ENCODE measurements around the gene SLC35A5. TPM values are rescaled to one million over a fixed set of nuclear protein-coding genes. Genes with fewer than 3 reads are reported as not detected.

SLC35A5 gene
- total RNA-seq, 1 donor from 2014 or later = 20.9 TPM

- DNase-seq (ENCODE audit: low read depth) = no peak
- no peak overlapping the region for H3K4me3 ChIP-seq (ENCODE audit: low read depth, low read length)
Measured at GRCh38 chr3:112632596-112632995, 70.8 kb downstream of the SLC35A5 start.

GRCh38 chr3:112633191-112633590 lies 71.3 kb downstream of the SLC35A5 start:
- DNase-seq (ENCODE audit: low read depth) = no peak
- no peak overlapping the region for H3K4me3 ChIP-seq (ENCODE audit: low read depth, low read length)
- TF ChIP-seq CTCF (conservative IDR thresholded peaks at IDR 0.05; ENCODE audit: low read depth, low read length) = no peak

More at GRCh38 chr3:112632596-112632995, 70.8 kb downstream of the SLC35A5 start:
- no peak for TF ChIP-seq CTCF (conservative IDR thresholded peaks at IDR 0.05; ENCODE audit: low read depth, low read length)

- H3K4me3 ChIP-seq (ENCODE audit: low read depth, low read length) = no peak overlapping the region
- DNase-seq (ENCODE audit: low read depth) = no peak
- TF ChIP-seq CTCF (conservative IDR thresholded peaks at IDR 0.05; ENCODE audit: low read depth, low read length) = no peak
Measured at GRCh38 chr3:112633757-112634156, 71.9 kb downstream of the SLC35A5 start.

- no peak for TF ChIP-seq CTCF (conservative IDR thresholded peaks at IDR 0.05; ENCODE audit: low read depth, low read length)
- no peak for DNase-seq (ENCODE audit: low read depth)
- no peak overlapping the region for H3K4me3 ChIP-seq (ENCODE audit: low read depth, low read length)
Measured at GRCh38 chr3:112634786-112635541, 73.1 kb downstream of the SLC35A5 start.

Other genes with a start within 250 kb of the SLC35A5 start
- gene CD200, start 228.9 kb upstream of the SLC35A5 start, total RNA-seq = 3.8 and 3.9 TPM in 2 replicates
- not detected in 2 replicates for gene BTLA, start 62.6 kb upstream of the SLC35A5 start, total RNA-seq
- gene ATG3, start 83 bp upstream of the SLC35A5 start, total RNA-seq = 53.2 and 58.5 TPM in 2 replicates
- 11.6 and 12.2 TPM in 2 replicates for gene CCDC80, start 79.1 kb downstream of the SLC35A5 start, total RNA-seq

Measured in epithelial cell of proximal tubule (primary cell).